Superior temporal gyrus (tissue), 1 donor: ENCODE data around the gene SBNO2.

Experiments
- DNase-seq: peaks from one replicate; pipeline ENCODE4 v3.0.0-alpha.2; 2016; ENCODE audit errors: extremely low spot score

The SBNO2 gene

GRCh38 chr19:1153891-1154730, 20.0 kb downstream of the SBNO2 start:
- DNase-seq: no peak

GRCh38 chr19:1151917-1152587, 22.0 kb downstream of the SBNO2 start:
- no peak for DNase-seq

GRCh38 chr19:1151037-1151724, 22.9 kb downstream of the SBNO2 start:
- DNase-seq: no peak

- DNase-seq: no peak
Measured at GRCh38 chr19:1150333-1151036, 23.6 kb downstream of the SBNO2 start.

GRCh38 chr19:1149259-1150045, 24.6 kb downstream of the SBNO2 start:
- DNase-seq: no peak

- no peak for DNase-seq
Measured at GRCh38 chr19:1147934-1148549, 26.0 kb downstream of the SBNO2 start.

GRCh38 chr19:1146858-1147780, 26.9 kb downstream of the SBNO2 start:
- DNase-seq: no peak

- DNase-seq: no peak
Measured at GRCh38 chr19:1146412-1146699, 27.7 kb downstream of the SBNO2 start.

- DNase-seq: no peak
Measured at GRCh38 chr19:1145635-1146411, 28.2 kb downstream of the SBNO2 start.

- no peak for DNase-seq
Measured at GRCh38 chr19:1144741-1145140, 29.3 kb downstream of the SBNO2 start.

- DNase-seq: no peak
Measured at GRCh38 chr19:1143828-1144399, 30.2 kb downstream of the SBNO2 start.

- DNase-seq: no peak
Measured at GRCh38 chr19:1141944-1142343, 32.1 kb downstream of the SBNO2 start.

GRCh38 chr19:1140272-1141027, 33.6 kb downstream of the SBNO2 start:
- DNase-seq: no peak

GRCh38 chr19:1139126-1139525, 34.9 kb downstream of the SBNO2 start:
- DNase-seq: no peak

GRCh38 chr19:1138121-1138520, 35.9 kb downstream of the SBNO2 start:
- DNase-seq: no peak

- DNase-seq: no peak
Measured at GRCh38 chr19:1136621-1137317, 37.3 kb downstream of the SBNO2 start.

- DNase-seq: no peak
Measured at GRCh38 chr19:1136201-1136600, 37.9 kb downstream of the SBNO2 start.
